H9 (cell line): Measurements from ENCODE around the gene PRKAG2. TPM values are rescaled to one million over a fixed set of nuclear protein-coding genes. Genes with fewer than 3 reads are reported as not detected.

ENCODE experiments used
- DNase-seq: peaks from one replicate; pipeline ENCODE4 v3.0.0-alpha.2; 2017
- H2AFZ ChIP-seq: one replicate; pipeline ENCODE4 v1.6.1; 2013; ENCODE audit warnings: mild to moderate bottlenecking, low read length, control low read depth, moderate library complexity
- H2AK5ac ChIP-seq: 2 replicates; pipeline ENCODE4 v1.6.1; 2013; ENCODE audit warnings: low read length, control low read depth, mixed read lengths; ENCODE audit not compliant: insufficient read length
- H2BK120ac ChIP-seq: one replicate; pipeline ENCODE4 v1.6.1; 2013; ENCODE audit warnings: low read depth, mild to moderate bottlenecking, low read length, control low read depth, inconsistent platforms; ENCODE audit not compliant: poor library complexity, severe bottlenecking
- H2BK12ac ChIP-seq: 2 replicates; pipeline ENCODE4 v1.6.1; 2013; ENCODE audit warnings: low read length, control low read depth, mixed read lengths, low read depth; ENCODE audit not compliant: insufficient read length
- H2BK15ac ChIP-seq: 2 replicates; pipeline ENCODE4 v1.6.1; 2013; ENCODE audit warnings: low read depth, low read length, control low read depth
- H2BK20ac ChIP-seq: one replicate; pipeline ENCODE4 v1.6.1; 2013; ENCODE audit warnings: low read depth, mild to moderate bottlenecking, low read length, control low read depth, inconsistent platforms; ENCODE audit not compliant: poor library complexity, severe bottlenecking
- H2BK5ac ChIP-seq: 2 replicates; pipeline ENCODE4 v1.6.1; 2013; ENCODE audit warnings: low read length, control low read depth, mixed read lengths; ENCODE audit not compliant: insufficient read length
- H3K14ac ChIP-seq: 2 replicates; pipeline ENCODE4 v1.6.1; 2013; ENCODE audit warnings: low read length, control low read depth; ENCODE audit not compliant: insufficient read depth
- H3K18ac ChIP-seq: 2 replicates; pipeline ENCODE4 v1.6.1; 2013; ENCODE audit warnings: low read depth, mild to moderate bottlenecking, mixed read lengths, low read length, control low read depth; ENCODE audit not compliant: insufficient read length
- H3K23ac ChIP-seq: 2 replicates; pipeline ENCODE4 v1.6.1; 2013; ENCODE audit warnings: low read length, control low read depth, mixed read lengths, low read depth; ENCODE audit not compliant: insufficient read length
- H3K23me2 ChIP-seq: 2 replicates; pipeline ENCODE4 v1.6.1; 2013; ENCODE audit warnings: low read depth, mild to moderate bottlenecking, mixed read lengths, low read length, control low read depth; ENCODE audit not compliant: insufficient read length, poor library complexity, severe bottlenecking
- H3K27ac ChIP-seq: 2 replicates; pipeline ENCODE4 v1.5.1; 2013; ENCODE audit warnings: low read length, control low read depth, mixed read lengths, low read depth; ENCODE audit not compliant: insufficient read length
- H3K27me3 ChIP-seq: 2 replicates; pipeline ENCODE4 v1.6.1; 2013; ENCODE audit warnings: low read length, control low read depth, inconsistent platforms; ENCODE audit not compliant: insufficient read depth
- H3K4ac ChIP-seq: 2 replicates; pipeline ENCODE4 v1.6.1; 2013; ENCODE audit warnings: low read depth, mild to moderate bottlenecking, control low read depth, inconsistent platforms, low read length, moderate library complexity
- H3K4me1 ChIP-seq: 2 replicates; pipeline ENCODE4 v1.6.1; 2013; ENCODE audit warnings: low read length, control low read depth, inconsistent platforms; ENCODE audit not compliant: insufficient read depth
- H3K4me2 ChIP-seq: 2 replicates; pipeline ENCODE4 v1.6.1; 2013; ENCODE audit warnings: low read length, control low read depth, mixed read lengths; ENCODE audit not compliant: insufficient read length, insufficient read depth
- H3K56ac ChIP-seq: 2 replicates; pipeline ENCODE4 v1.6.1; 2013; ENCODE audit warnings: low read depth, mild to moderate bottlenecking, mixed read lengths, low read length, control low read depth; ENCODE audit not compliant: insufficient read length
- H3K79me1 ChIP-seq: 2 replicates; pipeline ENCODE4 v1.6.1; 2013; ENCODE audit warnings: low read depth, mild to moderate bottlenecking, moderate library complexity, low read length, control low read depth, inconsistent platforms; ENCODE audit not compliant: insufficient read depth, poor library complexity, severe bottlenecking
- H3K79me2 ChIP-seq: 2 replicates; pipeline ENCODE4 v1.6.1; 2013; ENCODE audit warnings: low read length, control low read depth, inconsistent platforms; ENCODE audit not compliant: insufficient read depth
- H3K9ac ChIP-seq: 2 replicates; pipeline ENCODE4 v1.6.1; 2013; ENCODE audit warnings: low read length, control low read depth, mixed read lengths; ENCODE audit not compliant: insufficient read length; ENCODE audit errors: extremely low read depth
- H3K9me3 ChIP-seq: one replicate; pipeline ENCODE4 v1.6.1; 2013; ENCODE audit warnings: low read depth, low read length, inconsistent platforms; ENCODE audit not compliant: control insufficient read depth
- H3T11ph ChIP-seq: one replicate; pipeline ENCODE4 v1.6.1; 2013; ENCODE audit warnings: mild to moderate bottlenecking, low read length, control low read depth, inconsistent platforms
- H4K20me1 ChIP-seq: one replicate; pipeline ENCODE4 v1.6.1; 2013; ENCODE audit not compliant: control insufficient read depth, insufficient read length, insufficient read depth
- H4K5ac ChIP-seq: 2 replicates; pipeline ENCODE4 v1.6.1; 2013; ENCODE audit warnings: low read depth, mild to moderate bottlenecking, mixed read lengths, low read length, control low read depth; ENCODE audit not compliant: insufficient read length
- H4K8ac ChIP-seq: replicated peaks from 2 replicates; pipeline ENCODE4 v1.6.1; 2013; ENCODE audit warnings: low read length, control low read depth, mixed read lengths, low read depth; ENCODE audit not compliant: insufficient read length
- H4K91ac ChIP-seq: 2 replicates; pipeline ENCODE4 v1.6.1; 2013; ENCODE audit warnings: low read depth, mild to moderate bottlenecking, moderate library complexity, mixed read lengths, low read length, control low read depth; ENCODE audit not compliant: insufficient read length
- H3K27ac Mint-ChIP-seq, 3 experiments: 2 replicates in 2 of 3; 3 replicates in 1 of 3; pipeline ENCODE4 v1.8.0; 2020 to 2021; ENCODE audit warnings: mixed read lengths in 3 of 3, mild to moderate bottlenecking in 1 of 3, moderate library complexity in 1 of 3
- H3K27me3 Mint-ChIP-seq: 2 replicates; pipeline ENCODE4 v1.8.0; 2021; ENCODE audit warnings: low read depth, mild to moderate bottlenecking, moderate library complexity, mixed read lengths
- H3K36me3 Mint-ChIP-seq, 3 experiments: 2 replicates in 2 of 3; 3 replicates in 1 of 3; pipeline ENCODE4 v1.8.0; 2020 to 2021; ENCODE audit warnings: low read depth in 3 of 3, mixed read lengths in 3 of 3; ENCODE audit not compliant: insufficient read depth in 1 of 3
- H3K4me1 Mint-ChIP-seq, 2 experiments: 2 replicates each; pipeline ENCODE4 v1.8.0; 2020; ENCODE audit warnings: mixed read lengths in 2 of 2
- H3K4me3 Mint-ChIP-seq, 2 experiments: 2 replicates in 1 of 2; 3 replicates in 1 of 2; pipeline ENCODE4 v1.8.0; 2020 to 2021; ENCODE audit warnings: mild to moderate bottlenecking in 2 of 2, mixed read lengths in 2 of 2, moderate library complexity in 1 of 2
- H3K9me3 Mint-ChIP-seq, 2 experiments: 2 replicates in 1 of 2; 3 replicates in 1 of 2; pipeline ENCODE4 v1.8.0; 2020; ENCODE audit warnings: mild to moderate bottlenecking in 2 of 2, mixed read lengths in 2 of 2, moderate library complexity in 1 of 2
- WGBS: extraction: QIAGEN DNeasy Blood & Tissue Kit; methylation state at CpG from one replicate; pipeline ENCODE4 v1.1.7; 2013; ENCODE audit warnings: missing lambda C conversion rate, low lambda C conversion rate, mixed read lengths; ENCODE audit not compliant: insufficient read length; ENCODE audit errors: extremely low coverage; 5-methylcytosine and 5-hydroxymethylcytosine counted together
- total RNA-seq: library from RNA; stranded (reverse); gene quantifications from 2 replicates; pipeline ENCODE4 v1.2.1, GENCODE V29; 2021
- TF ChIP-seq, protein P1 (sequence below): fragments of 200-600 bp; sonication (generic); conservative IDR thresholded peaks from 3 replicates; pipeline ENCODE4 v1.8.0; 2021; ENCODE audit warnings: antibody characterized with exemption, mild to moderate bottlenecking

PRKAG2 gene
- total RNA-seq, 1 experiment from 2014 or later, result 11.8 TPM

DNA sequence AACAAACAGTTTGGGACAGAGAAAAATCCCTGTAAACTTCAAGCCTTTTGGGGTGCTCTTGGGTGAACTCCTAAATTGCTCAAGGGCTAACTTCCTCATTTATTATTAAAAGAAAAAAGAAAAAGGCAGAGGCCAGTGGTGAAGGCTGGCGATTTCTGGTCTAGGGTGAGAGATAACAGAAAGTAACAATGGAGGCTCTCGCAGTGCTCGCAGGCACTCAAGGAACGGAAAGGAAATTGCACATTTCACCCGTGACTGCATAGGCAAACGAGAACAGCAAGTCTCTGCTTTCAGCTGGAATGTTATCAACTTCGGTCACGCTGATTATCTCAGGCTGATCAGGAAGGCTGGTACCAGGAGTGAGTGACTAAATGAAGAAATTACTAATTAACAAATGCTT, 70.7 kb downstream of the PRKAG2 start:
- no CpG with 5 or more reads among the region's 8 CpGs for WGBS
- H3K27ac ChIP-seq, result no peak overlapping the region
- no peak overlapping the region for H2BK12ac ChIP-seq
- no peaks in the 10 kb centered on the region for H3K27me3 ChIP-seq
- H3K56ac ChIP-seq, result no peak overlapping the region
- H3K79me2 ChIP-seq, result no peaks in the 10 kb centered on the region
- no peak overlapping the region for H4K5ac ChIP-seq
- no peak overlapping the region for H4K91ac ChIP-seq
- DNase-seq, result no peak
- no peaks in the 10 kb centered on the region for H3K4me1 ChIP-seq
- no peak overlapping the region for H2BK15ac ChIP-seq
- H3K4ac ChIP-seq, result no peak overlapping the region
- no peak overlapping the region for H3K23ac ChIP-seq
- Mint-ChIP-seq H3K27ac (no peak overlapping the region), H3K4me1 (peaks cover 0 to 2% of the 10 kb centered on the region in 2 experiments; a peak in 1 of 4 replicates), H3K27me3 (peaks cover 5% of the 10 kb centered on the region), H3K36me3 (no peaks in the 10 kb centered on the region), H3K4me3 (no peak overlapping the region), H3K9me3 (no peaks in the 10 kb centered on the region)
- no peak overlapping the region for H3K9ac ChIP-seq
- no peak overlapping the region for H2BK20ac ChIP-seq
- no peaks in the 10 kb centered on the region for H3K9me3 ChIP-seq
- no peak overlapping the region for H3K14ac ChIP-seq
- no peaks in the 10 kb centered on the region for H3K79me1 ChIP-seq
- no peak overlapping the region for H2AFZ ChIP-seq
- H4K20me1 ChIP-seq, result no peaks in the 10 kb centered on the region
- no peak overlapping the region for H3K18ac ChIP-seq
- H2AK5ac ChIP-seq, result no peak overlapping the region
- no peaks in the 10 kb centered on the region for H3K23me2 ChIP-seq
- H2BK120ac ChIP-seq, result no peak overlapping the region
- no peak overlapping the region for H3K4me2 ChIP-seq
- no peak overlapping the region for H4K8ac ChIP-seq
- H3T11ph ChIP-seq, result no peak overlapping the region
- TF ChIP-seq, protein P1, sequence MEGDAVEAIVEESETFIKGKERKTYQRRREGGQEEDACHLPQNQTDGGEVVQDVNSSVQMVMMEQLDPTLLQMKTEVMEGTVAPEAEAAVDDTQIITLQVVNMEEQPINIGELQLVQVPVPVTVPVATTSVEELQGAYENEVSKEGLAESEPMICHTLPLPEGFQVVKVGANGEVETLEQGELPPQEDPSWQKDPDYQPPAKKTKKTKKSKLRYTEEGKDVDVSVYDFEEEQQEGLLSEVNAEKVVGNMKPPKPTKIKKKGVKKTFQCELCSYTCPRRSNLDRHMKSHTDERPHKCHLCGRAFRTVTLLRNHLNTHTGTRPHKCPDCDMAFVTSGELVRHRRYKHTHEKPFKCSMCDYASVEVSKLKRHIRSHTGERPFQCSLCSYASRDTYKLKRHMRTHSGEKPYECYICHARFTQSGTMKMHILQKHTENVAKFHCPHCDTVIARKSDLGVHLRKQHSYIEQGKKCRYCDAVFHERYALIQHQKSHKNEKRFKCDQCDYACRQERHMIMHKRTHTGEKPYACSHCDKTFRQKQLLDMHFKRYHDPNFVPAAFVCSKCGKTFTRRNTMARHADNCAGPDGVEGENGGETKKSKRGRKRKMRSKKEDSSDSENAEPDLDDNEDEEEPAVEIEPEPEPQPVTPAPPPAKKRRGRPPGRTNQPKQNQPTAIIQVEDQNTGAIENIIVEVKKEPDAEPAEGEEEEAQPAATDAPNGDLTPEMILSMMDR, result no peak
- H2BK5ac ChIP-seq, result no peak overlapping the region
